Mesothelial cell of epicardium (in vitro differentiated cells): ENCODE results near the gene SPINK6. TPM values are rescaled to one million over a fixed set of nuclear protein-coding genes. Genes with fewer than 3 reads are reported as not detected.

ENCODE experiments used
- DNase-seq, 2 experiments: peaks; one replicate each; pipeline ENCODE4 v3.0.0; 2021; ENCODE audit warnings: low spot score in 2 of 2; ENCODE audit not compliant: unreplicated experiment in 2 of 2
- H3K27ac Mint-ChIP-seq: 2 replicates; pipeline ENCODE4 v1.8.0; 2021; ENCODE audit warnings: mixed read lengths
- H3K27me3 Mint-ChIP-seq: 2 replicates; pipeline ENCODE4 v1.8.0; 2021; ENCODE audit warnings: low read depth, mixed read lengths
- H3K36me3 Mint-ChIP-seq: 2 replicates; pipeline ENCODE4 v1.8.0; 2021; ENCODE audit warnings: mixed read lengths
- H3K4me1 Mint-ChIP-seq: 2 replicates; pipeline ENCODE4 v1.8.0; 2021; ENCODE audit warnings: mixed read lengths
- H3K4me3 Mint-ChIP-seq: 2 replicates; pipeline ENCODE4 v1.8.0; 2021; ENCODE audit warnings: mild to moderate bottlenecking, moderate library complexity, mixed read lengths
- H3K9me3 Mint-ChIP-seq: 2 replicates; pipeline ENCODE4 v1.8.0; 2021; ENCODE audit warnings: mixed read lengths
- CTCF ChIP-seq: fragments of 200-600 bp; sonication (generic); IDR thresholded peaks from one replicate; pipeline ENCODE4 v1.5.0; 2021; ENCODE audit warnings: antibody characterized with exemption; ENCODE audit not compliant: unreplicated experiment
- total RNA-seq: library from RNA; stranded (reverse); gene quantifications from 3 replicates; pipeline ENCODE4 v1.2.1, GENCODE V29; 2021

The SPINK6 gene
- total RNA-seq, 1 donor from 2014 or later = not detected

DNA sequence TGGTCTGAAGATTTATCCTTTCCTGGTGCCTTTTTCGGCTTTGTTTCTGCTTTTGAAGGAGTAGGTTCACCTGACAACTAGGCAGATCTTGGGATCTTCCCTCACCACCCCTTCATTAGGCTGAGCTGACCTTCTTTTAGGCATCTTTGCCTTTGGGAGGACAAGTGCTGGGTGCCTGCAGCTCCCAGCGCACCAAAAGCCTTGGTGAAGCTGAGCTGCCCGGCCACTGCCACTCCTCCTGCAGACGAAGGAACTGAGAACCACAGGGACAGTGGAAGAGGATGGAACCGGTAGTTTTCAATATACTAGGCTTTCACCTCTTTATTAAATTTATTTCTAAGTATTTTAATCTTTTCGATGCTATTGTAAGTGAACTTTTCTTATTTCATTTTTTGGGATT is 18.7 kb downstream of the SPINK6 start:
- DNase-seq = no peak
- H3K27me3 Mint-ChIP-seq = peaks cover 51% of the 10 kb centered on the region
- no peaks in the 10 kb centered on the region for H3K4me1 Mint-ChIP-seq
- H3K4me3 Mint-ChIP-seq = no peak overlapping the region
- H3K27ac Mint-ChIP-seq = no peak overlapping the region
- H3K9me3 Mint-ChIP-seq = peaks cover 9% of the 10 kb centered on the region
- TF ChIP-seq CTCF = no peak
- no peaks in the 10 kb centered on the region for H3K36me3 Mint-ChIP-seq

DNA sequence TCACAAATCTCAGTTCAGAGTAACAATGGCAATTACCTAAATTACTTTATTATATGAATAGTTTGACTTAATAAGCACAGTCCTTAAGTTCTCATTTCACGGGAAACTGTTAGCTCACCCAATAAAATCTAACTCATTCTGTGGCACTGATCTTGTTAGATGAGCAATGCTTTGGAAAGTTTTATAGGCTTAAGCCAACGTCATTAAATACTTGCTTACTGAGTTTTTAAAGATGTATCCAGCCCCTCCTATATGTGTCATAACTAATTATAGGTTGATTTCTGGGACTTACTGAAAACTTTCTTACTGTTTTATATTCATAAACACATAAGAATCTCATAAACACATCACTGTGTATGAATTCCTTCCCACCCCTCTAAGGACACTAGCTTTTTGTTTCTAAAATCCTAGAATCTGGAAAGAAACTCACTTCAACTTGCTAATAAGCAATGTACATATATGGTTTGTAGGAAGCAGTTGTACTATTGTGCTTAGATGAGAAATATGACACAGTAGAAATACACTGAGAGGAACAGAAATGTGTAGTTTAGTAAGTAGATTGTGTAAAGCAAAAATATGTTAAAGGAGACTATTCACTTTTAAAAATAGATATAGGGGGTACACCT is 21.4 kb downstream of the SPINK6 start:
- H3K27ac Mint-ChIP-seq = no peak overlapping the region
- DNase-seq = no peak
- H3K4me1 Mint-ChIP-seq = no peaks in the 10 kb centered on the region
- no peak overlapping the region for H3K4me3 Mint-ChIP-seq
- H3K27me3 Mint-ChIP-seq = peaks cover 51% of the 10 kb centered on the region
- no peak for TF ChIP-seq CTCF
- no peaks in the 10 kb centered on the region for H3K36me3 Mint-ChIP-seq
- H3K9me3 Mint-ChIP-seq = no peaks in the 10 kb centered on the region

- no peak for DNase-seq
- Mint-ChIP-seq H3K9me3 (no peaks in the 10 kb centered on the region), H3K36me3 (no peaks in the 10 kb centered on the region), H3K4me1 (no peaks in the 10 kb centered on the region), H3K27me3 (peaks cover 23% of the 10 kb centered on the region), H3K4me3 (no peak overlapping the region), H3K27ac (no peak overlapping the region)
- TF ChIP-seq CTCF = no peak
Measured at GRCh38 chr5:148228392-148228984, 25.6 kb downstream of the SPINK6 start.

- no peak for TF ChIP-seq CTCF
- Mint-ChIP-seq H3K27ac (no peak overlapping the region), H3K36me3 (no peaks in the 10 kb centered on the region), H3K4me1 (no peaks in the 10 kb centered on the region), H3K9me3 (no peaks in the 10 kb centered on the region), H3K27me3 (peaks cover 18% of the 10 kb centered on the region), H3K4me3 (no peak overlapping the region)
- DNase-seq = no peak
Measured at GRCh38 chr5:148229840-148230239, 27.0 kb downstream of the SPINK6 start.

GRCh38 chr5:148230240-148230639 is 27.4 kb downstream of the SPINK6 start:
- Mint-ChIP-seq H3K4me1 (no peaks in the 10 kb centered on the region), H3K27ac (no peak overlapping the region), H3K4me3 (no peak overlapping the region), H3K36me3 (no peaks in the 10 kb centered on the region), H3K9me3 (no peaks in the 10 kb centered on the region), H3K27me3 (peaks cover 16% of the 10 kb centered on the region)
- DNase-seq = no peak
- no peak for TF ChIP-seq CTCF
